H9 (cell line): ENCODE data around the gene DLK1. TPM values are rescaled to one million over a fixed set of nuclear protein-coding genes. Genes with fewer than 3 reads are reported as not detected.
A peak's percentile ranks its signal among the peaks of the same experiment; 100 is the strongest.

Experiments
- DNase-seq: peaks from one replicate; pipeline ENCODE4 v3.0.0-alpha.2; 2017
- H2AFZ ChIP-seq: one replicate; pipeline ENCODE4 v1.6.1; 2013; ENCODE audit warnings: mild to moderate bottlenecking, low read length, control low read depth, moderate library complexity
- H2AK5ac ChIP-seq: 2 replicates; pipeline ENCODE4 v1.6.1; 2013; ENCODE audit warnings: low read length, control low read depth, mixed read lengths; ENCODE audit not compliant: insufficient read length
- H2BK120ac ChIP-seq: one replicate; pipeline ENCODE4 v1.6.1; 2013; ENCODE audit warnings: low read depth, mild to moderate bottlenecking, low read length, control low read depth, inconsistent platforms; ENCODE audit not compliant: poor library complexity, severe bottlenecking
- H2BK12ac ChIP-seq: 2 replicates; pipeline ENCODE4 v1.6.1; 2013; ENCODE audit warnings: low read length, control low read depth, mixed read lengths, low read depth; ENCODE audit not compliant: insufficient read length
- H2BK15ac ChIP-seq: 2 replicates; pipeline ENCODE4 v1.6.1; 2013; ENCODE audit warnings: low read depth, low read length, control low read depth
- H2BK20ac ChIP-seq: one replicate; pipeline ENCODE4 v1.6.1; 2013; ENCODE audit warnings: low read depth, mild to moderate bottlenecking, low read length, control low read depth, inconsistent platforms; ENCODE audit not compliant: poor library complexity, severe bottlenecking
- H2BK5ac ChIP-seq: 2 replicates; pipeline ENCODE4 v1.6.1; 2013; ENCODE audit warnings: low read length, control low read depth, mixed read lengths; ENCODE audit not compliant: insufficient read length
- H3K14ac ChIP-seq: 2 replicates; pipeline ENCODE4 v1.6.1; 2013; ENCODE audit warnings: low read length, control low read depth; ENCODE audit not compliant: insufficient read depth
- H3K18ac ChIP-seq: 2 replicates; pipeline ENCODE4 v1.6.1; 2013; ENCODE audit warnings: low read depth, mild to moderate bottlenecking, mixed read lengths, low read length, control low read depth; ENCODE audit not compliant: insufficient read length
- H3K23ac ChIP-seq: 2 replicates; pipeline ENCODE4 v1.6.1; 2013; ENCODE audit warnings: low read length, control low read depth, mixed read lengths, low read depth; ENCODE audit not compliant: insufficient read length
- H3K23me2 ChIP-seq: 2 replicates; pipeline ENCODE4 v1.6.1; 2013; ENCODE audit warnings: low read depth, mild to moderate bottlenecking, mixed read lengths, low read length, control low read depth; ENCODE audit not compliant: insufficient read length, poor library complexity, severe bottlenecking
- H3K27ac ChIP-seq: 2 replicates; pipeline ENCODE4 v1.5.1; 2013; ENCODE audit warnings: low read length, control low read depth, mixed read lengths, low read depth; ENCODE audit not compliant: insufficient read length
- H3K27me3 ChIP-seq: 2 replicates; pipeline ENCODE4 v1.6.1; 2013; ENCODE audit warnings: low read length, control low read depth, inconsistent platforms; ENCODE audit not compliant: insufficient read depth
- H3K4ac ChIP-seq: 2 replicates; pipeline ENCODE4 v1.6.1; 2013; ENCODE audit warnings: low read depth, mild to moderate bottlenecking, control low read depth, inconsistent platforms, low read length, moderate library complexity
- H3K4me1 ChIP-seq: 2 replicates; pipeline ENCODE4 v1.6.1; 2013; ENCODE audit warnings: low read length, control low read depth, inconsistent platforms; ENCODE audit not compliant: insufficient read depth
- H3K4me2 ChIP-seq: 2 replicates; pipeline ENCODE4 v1.6.1; 2013; ENCODE audit warnings: low read length, control low read depth, mixed read lengths; ENCODE audit not compliant: insufficient read length, insufficient read depth
- H3K56ac ChIP-seq: 2 replicates; pipeline ENCODE4 v1.6.1; 2013; ENCODE audit warnings: low read depth, mild to moderate bottlenecking, mixed read lengths, low read length, control low read depth; ENCODE audit not compliant: insufficient read length
- H3K79me1 ChIP-seq: 2 replicates; pipeline ENCODE4 v1.6.1; 2013; ENCODE audit warnings: low read depth, mild to moderate bottlenecking, moderate library complexity, low read length, control low read depth, inconsistent platforms; ENCODE audit not compliant: insufficient read depth, poor library complexity, severe bottlenecking
- H3K79me2 ChIP-seq: 2 replicates; pipeline ENCODE4 v1.6.1; 2013; ENCODE audit warnings: low read length, control low read depth, inconsistent platforms; ENCODE audit not compliant: insufficient read depth
- H3K9ac ChIP-seq: 2 replicates; pipeline ENCODE4 v1.6.1; 2013; ENCODE audit warnings: low read length, control low read depth, mixed read lengths; ENCODE audit not compliant: insufficient read length; ENCODE audit errors: extremely low read depth
- H3K9me3 ChIP-seq: one replicate; pipeline ENCODE4 v1.6.1; 2013; ENCODE audit warnings: low read depth, low read length, inconsistent platforms; ENCODE audit not compliant: control insufficient read depth
- H3T11ph ChIP-seq: one replicate; pipeline ENCODE4 v1.6.1; 2013; ENCODE audit warnings: mild to moderate bottlenecking, low read length, control low read depth, inconsistent platforms
- H4K20me1 ChIP-seq: one replicate; pipeline ENCODE4 v1.6.1; 2013; ENCODE audit not compliant: control insufficient read depth, insufficient read length, insufficient read depth
- H4K5ac ChIP-seq: 2 replicates; pipeline ENCODE4 v1.6.1; 2013; ENCODE audit warnings: low read depth, mild to moderate bottlenecking, mixed read lengths, low read length, control low read depth; ENCODE audit not compliant: insufficient read length
- H4K8ac ChIP-seq: replicated peaks from 2 replicates; pipeline ENCODE4 v1.6.1; 2013; ENCODE audit warnings: low read length, control low read depth, mixed read lengths, low read depth; ENCODE audit not compliant: insufficient read length
- H4K91ac ChIP-seq: 2 replicates; pipeline ENCODE4 v1.6.1; 2013; ENCODE audit warnings: low read depth, mild to moderate bottlenecking, moderate library complexity, mixed read lengths, low read length, control low read depth; ENCODE audit not compliant: insufficient read length
- H3K27ac Mint-ChIP-seq, 3 experiments: 2 replicates in 2 of 3; 3 replicates in 1 of 3; pipeline ENCODE4 v1.8.0; 2020 to 2021; ENCODE audit warnings: mixed read lengths in 3 of 3, mild to moderate bottlenecking in 1 of 3, moderate library complexity in 1 of 3
- H3K27me3 Mint-ChIP-seq: 2 replicates; pipeline ENCODE4 v1.8.0; 2021; ENCODE audit warnings: low read depth, mild to moderate bottlenecking, moderate library complexity, mixed read lengths
- H3K36me3 Mint-ChIP-seq, 3 experiments: 2 replicates in 2 of 3; 3 replicates in 1 of 3; pipeline ENCODE4 v1.8.0; 2020 to 2021; ENCODE audit warnings: low read depth in 3 of 3, mixed read lengths in 3 of 3; ENCODE audit not compliant: insufficient read depth in 1 of 3
- H3K4me1 Mint-ChIP-seq, 2 experiments: 2 replicates each; pipeline ENCODE4 v1.8.0; 2020; ENCODE audit warnings: mixed read lengths in 2 of 2
- H3K4me3 Mint-ChIP-seq, 2 experiments: 2 replicates in 1 of 2; 3 replicates in 1 of 2; pipeline ENCODE4 v1.8.0; 2020 to 2021; ENCODE audit warnings: mild to moderate bottlenecking in 2 of 2, mixed read lengths in 2 of 2, moderate library complexity in 1 of 2
- H3K9me3 Mint-ChIP-seq, 2 experiments: 2 replicates in 1 of 2; 3 replicates in 1 of 2; pipeline ENCODE4 v1.8.0; 2020; ENCODE audit warnings: mild to moderate bottlenecking in 2 of 2, mixed read lengths in 2 of 2, moderate library complexity in 1 of 2
- CTCF ChIP-seq: fragments of 200-600 bp; sonication (generic); conservative IDR thresholded peaks from 3 replicates; pipeline ENCODE4 v1.8.0; 2021; ENCODE audit warnings: antibody characterized with exemption, mild to moderate bottlenecking
- WGBS: extraction: QIAGEN DNeasy Blood & Tissue Kit; methylation state at CpG from one replicate; pipeline ENCODE4 v1.1.7; 2013; ENCODE audit warnings: missing lambda C conversion rate, low lambda C conversion rate, mixed read lengths; ENCODE audit not compliant: insufficient read length; ENCODE audit errors: extremely low coverage; 5-methylcytosine and 5-hydroxymethylcytosine counted together
- total RNA-seq: library from RNA; stranded (reverse); gene quantifications from 2 replicates; pipeline ENCODE4 v1.2.1, GENCODE V29; 2021

Gene DLK1
- total RNA-seq, 1 experiment from 2014 or later = 2.8 TPM

DNA sequence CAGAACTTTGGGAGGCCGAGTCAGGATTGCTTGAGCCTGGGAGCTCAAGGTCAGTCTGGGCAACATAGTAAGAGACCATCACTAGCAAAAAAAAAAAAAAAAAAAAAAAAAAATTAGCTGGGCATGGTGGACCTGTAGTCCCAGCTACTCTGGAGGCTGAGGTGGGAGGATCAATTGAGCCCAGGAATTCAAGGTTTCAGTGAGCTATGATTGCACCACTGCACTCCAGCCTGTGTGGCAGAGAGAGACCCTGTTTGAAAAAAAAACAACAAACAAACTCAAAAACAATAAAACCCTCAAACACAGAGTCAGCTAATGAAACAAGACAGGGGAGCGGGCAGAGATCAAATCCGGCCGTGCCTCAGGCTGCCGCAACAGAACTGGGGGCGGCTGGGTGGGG, 41.7 kb upstream of the DLK1 start:
- H2BK20ac ChIP-seq = no peak overlapping the region
- H3K9me3 ChIP-seq = no peaks in the 10 kb centered on the region
- H4K8ac ChIP-seq = no peak overlapping the region
- no peak overlapping the region for H3K9ac ChIP-seq
- no peaks in the 10 kb centered on the region for H3K23me2 ChIP-seq
- no peak overlapping the region for H2AFZ ChIP-seq
- H2BK12ac ChIP-seq = no peak overlapping the region
- H2AK5ac ChIP-seq = no peak overlapping the region
- H2BK5ac ChIP-seq = no peak overlapping the region
- no peaks in the 10 kb centered on the region for H4K20me1 ChIP-seq
- H2BK15ac ChIP-seq = no peak overlapping the region
- no peak overlapping the region for H3K23ac ChIP-seq
- DNase-seq = no peak
- no peak overlapping the region for H4K91ac ChIP-seq
- no peaks in the 10 kb centered on the region for H3K27me3 ChIP-seq
- H3K14ac ChIP-seq = no peak overlapping the region
- no peak overlapping the region for H3K18ac ChIP-seq
- no CpG with 5 or more reads among the region's 6 CpGs for WGBS
- Mint-ChIP-seq H3K9me3 (peaks cover 0 to 8% of the 10 kb centered on the region in 2 experiments; a peak in 3 of 5 replicates), H3K27ac (peak overlapping the region in 1 of 3 experiments; percentile 77; a peak in 1 of 7 replicates), H3K4me3 (0 out of 5 replicates have a peak overlapping the region, but pooled peaks of 1 of the 2 experiments have one; percentile 21), H3K4me1 (peaks cover 8 to 10% of the 10 kb centered on the region in 2 experiments), H3K36me3 (0 out of 7 replicates have a peak, but pooled peaks cover 0 to 1% (median 0%) of the 10 kb centered on the region in 3 experiments), H3K27me3 (peaks cover 3% of the 10 kb centered on the region)
- H3K79me2 ChIP-seq = no peaks in the 10 kb centered on the region; the same call in 1 of the 2 replicates
- no peak overlapping the region for H3T11ph ChIP-seq
- H3K56ac ChIP-seq = no peak overlapping the region
- H3K79me1 ChIP-seq = no peaks in the 10 kb centered on the region
- H3K4me2 ChIP-seq = no peak overlapping the region
- H4K5ac ChIP-seq = no peak overlapping the region
- no peak for TF ChIP-seq CTCF
- H3K27ac ChIP-seq = no peak overlapping the region
- H3K4ac ChIP-seq = no peak overlapping the region
- H3K4me1 ChIP-seq = no peaks in the 10 kb centered on the region; the same call in 1 of the 2 replicates
- no peak overlapping the region for H2BK120ac ChIP-seq
